NCI-H2227 treated with DMSO at 0.1 percent for 48 hours (cell line): Measurements from ENCODE around the gene SUPT20HL2.
A peak's percentile ranks its signal among the peaks of the same experiment; 100 is the strongest.
"Not testable (repeated sequence)": the region's sequence is repeated elsewhere in the genome, so short reads cannot be mapped to it uniquely, and the experiment has no call there.

Experiments
- DNase-seq: peaks from one replicate; lab custom pipeline; 2025; lab: John Stamatoyannopoulos, UW

SUPT20HL2 gene

GRCh38 chrX:24314019-24314635, at the start of gene SUPT20HL2:
SUPT20HL2 (minus strand) TSS chrX:24314069; CDS start chrX:24313315, 754 bp downstream.
- DNase-seq: no peak

DNA sequence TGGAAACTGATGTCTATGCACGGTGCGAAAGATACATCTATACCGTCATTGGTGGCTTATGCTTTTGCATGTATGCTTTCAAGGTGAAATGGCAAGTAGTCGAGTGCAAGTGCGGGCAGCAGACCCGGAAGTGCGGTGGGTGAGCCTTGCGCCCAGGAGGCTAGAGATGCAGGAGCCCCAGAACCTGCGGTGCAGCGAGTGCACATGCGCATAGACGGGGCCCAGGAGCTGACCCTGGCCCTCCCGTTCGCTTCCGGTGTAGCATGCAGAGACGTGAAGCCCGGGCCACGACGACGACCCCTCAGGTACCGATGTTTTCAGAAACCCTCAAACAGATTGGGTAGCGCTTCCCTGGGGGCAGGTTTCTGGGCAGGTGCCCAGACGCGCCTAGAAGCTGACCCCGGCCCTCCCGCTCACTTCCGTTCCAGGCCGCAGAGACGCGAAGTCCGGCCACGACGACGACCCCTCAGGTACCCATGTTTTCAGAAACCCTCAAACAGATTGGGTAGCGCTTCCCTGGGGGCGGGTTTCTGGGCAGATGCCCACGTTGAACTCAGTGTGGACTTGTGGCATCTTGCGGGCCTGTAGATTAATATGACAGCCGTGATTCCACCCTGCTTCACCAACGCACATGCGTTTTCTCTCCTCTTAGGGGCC, 48.3 kb upstream of the SUPT20HL2 start:
- not testable (repeated sequence) for DNase-seq

DNA sequence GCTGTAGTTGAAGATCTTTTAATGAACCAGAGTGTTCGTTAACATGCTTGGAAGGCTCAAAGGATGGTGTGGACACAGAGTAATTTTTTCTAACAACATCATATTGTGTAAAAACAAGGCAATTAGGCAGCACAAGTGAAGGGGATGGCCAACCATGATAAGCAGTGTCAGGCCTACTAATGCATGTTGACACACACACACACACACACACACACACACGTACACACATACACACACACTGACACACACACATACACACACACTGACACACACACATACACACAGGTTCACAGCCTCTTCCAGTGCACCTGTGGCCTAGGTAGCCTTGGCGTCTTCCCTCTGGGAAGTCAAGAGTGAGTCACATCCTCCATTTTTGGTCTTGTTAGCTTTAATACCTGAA, 46.4 kb upstream of the SUPT20HL2 start, which contains the start of gene SUPT20HL1:
Gene SUPT20HL1, plus strand, starts transcription at position 368 of the 400 bp plus-strand sequence. CDS start 2,122 bp downstream, outside the sequence.
- no peak for DNase-seq

- no peak for DNase-seq
Measured at GRCh38 chrX:24357106-24357505, 43.2 kb upstream of the SUPT20HL2 start.

DNA sequence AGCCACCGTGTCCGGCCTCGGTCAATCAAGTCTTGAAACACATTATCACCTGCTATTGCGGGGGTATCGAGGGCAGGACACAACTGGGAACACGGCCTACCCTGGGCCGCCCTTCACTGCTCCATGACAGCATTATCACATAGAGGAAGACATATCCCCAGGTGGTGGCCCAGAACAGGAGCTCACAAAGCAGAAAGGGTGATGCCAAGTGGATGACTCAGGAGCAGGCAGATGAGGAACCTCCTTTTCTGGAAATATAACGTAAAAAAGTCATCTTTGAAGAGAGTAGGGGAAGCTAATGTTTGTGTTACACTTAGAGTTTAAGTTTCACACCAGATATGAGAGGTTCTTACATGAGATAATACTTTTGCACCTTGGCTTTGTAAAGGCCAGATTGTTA, 41.2 kb upstream of the SUPT20HL2 start:
- DNase-seq: no peak

DNA sequence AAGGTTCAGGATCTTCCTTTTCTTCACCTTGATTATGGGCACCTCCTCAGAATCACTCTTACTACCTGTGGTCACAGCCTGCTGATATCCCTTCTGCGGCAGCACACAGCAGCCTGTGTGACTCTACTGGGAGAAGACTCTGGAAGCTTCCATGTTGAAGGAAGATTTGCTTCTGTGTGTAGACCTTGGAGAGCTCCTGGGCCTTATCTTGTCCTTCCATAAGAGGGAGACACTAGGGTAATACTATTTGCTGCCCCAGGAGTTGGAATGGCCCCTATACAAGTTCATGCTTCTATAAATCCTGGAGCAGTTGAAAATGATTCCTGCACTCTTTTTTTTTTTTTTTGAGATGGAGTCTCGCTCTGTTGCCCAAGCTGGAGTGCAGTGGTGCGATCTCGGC, 36.3 kb upstream of the SUPT20HL2 start:
- DNase-seq: no peak

DNA sequence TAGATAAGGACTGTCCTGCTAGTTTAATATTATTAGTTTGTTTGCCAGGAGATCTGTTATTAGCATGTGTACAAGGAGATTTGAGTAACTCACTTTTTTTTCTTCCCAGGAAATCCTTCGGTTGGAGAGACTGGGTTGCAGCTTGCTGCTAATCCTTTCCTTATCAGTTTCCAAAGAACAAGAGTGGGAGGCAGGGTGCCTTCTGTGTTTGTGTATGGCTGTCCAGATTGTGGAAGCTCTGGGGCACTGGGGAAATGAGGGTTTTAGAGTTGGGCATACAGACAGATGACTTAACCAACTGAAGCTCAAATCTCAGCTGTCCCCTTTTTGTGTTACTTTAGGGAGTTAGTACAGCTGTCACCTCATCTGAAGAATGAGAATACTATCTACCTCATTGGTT, 34.0 kb upstream of the SUPT20HL2 start:
- no peak for DNase-seq

DNA sequence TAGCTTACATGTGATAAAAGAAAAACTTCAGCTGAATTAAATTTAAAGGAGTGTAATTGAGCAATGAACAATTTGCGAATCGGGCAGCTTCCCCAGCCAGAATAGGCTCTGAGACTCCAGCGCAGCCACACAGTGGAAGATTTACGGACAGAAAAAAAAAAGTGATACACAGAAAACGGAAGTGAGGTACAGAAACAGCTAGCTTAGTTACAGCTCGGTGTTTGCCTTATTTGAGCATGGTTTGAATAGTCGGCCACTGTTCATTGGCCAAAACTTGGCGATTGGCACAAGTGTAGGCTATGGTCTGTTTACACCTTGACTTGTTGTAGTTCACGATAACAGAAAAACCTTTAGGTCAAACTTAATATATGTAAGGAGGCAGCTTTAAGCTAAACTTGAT, 29.9 kb upstream of the SUPT20HL2 start:
- no peak for DNase-seq

GRCh38 chrX:24341795-24342194, 27.9 kb upstream of the SUPT20HL2 start:
- DNase-seq: no peak

- no peak for DNase-seq
Measured at GRCh38 chrX:24340501-24340900, 26.6 kb upstream of the SUPT20HL2 start.

DNA sequence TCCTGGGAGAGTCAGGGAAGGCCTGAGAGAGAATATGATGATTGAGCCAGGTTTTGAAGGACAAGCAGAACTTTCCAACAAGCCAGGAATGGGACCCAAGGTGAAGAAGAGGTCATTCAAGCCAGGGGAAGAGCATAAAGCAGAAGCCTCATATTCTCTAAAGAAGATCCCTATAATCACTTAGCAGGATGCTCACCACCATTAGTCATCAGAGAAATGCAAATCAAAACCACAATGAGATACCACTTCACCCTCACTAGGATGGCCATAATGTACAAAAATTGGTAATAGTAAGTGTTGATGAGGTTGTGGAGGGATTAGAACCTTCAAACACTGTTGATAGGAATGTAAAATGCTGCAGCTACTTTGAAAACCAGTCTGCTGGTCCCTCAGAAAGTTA, 26.0 kb upstream of the SUPT20HL2 start:
- no peak for DNase-seq

- no peak for DNase-seq
Measured at GRCh38 chrX:24335871-24336270, 22.0 kb upstream of the SUPT20HL2 start.

- no peak for DNase-seq
Measured at GRCh38 chrX:24334461-24334860, 20.6 kb upstream of the SUPT20HL2 start.

DNA sequence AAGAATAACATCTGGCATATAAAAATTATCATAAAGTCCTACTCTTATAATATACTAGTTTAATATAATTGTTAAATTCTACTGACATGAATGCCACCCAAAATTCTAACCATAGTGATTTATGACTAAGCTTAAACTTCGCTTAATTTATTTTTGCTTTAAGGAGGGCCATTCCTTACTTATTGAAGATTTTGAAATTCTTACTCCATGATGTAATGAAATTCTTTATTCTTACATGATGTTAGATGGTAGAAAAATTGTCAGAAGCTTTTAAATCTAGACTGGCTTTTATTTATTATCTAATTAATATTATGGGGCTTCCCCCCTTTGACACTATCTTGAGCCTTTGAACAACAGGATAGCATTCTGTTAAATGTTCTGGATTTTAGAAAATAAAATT, 19.5 kb upstream of the SUPT20HL2 start:
- DNase-seq: no peak

GRCh38 chrX:24332878-24333277, 19.0 kb upstream of the SUPT20HL2 start:
- DNase-seq: no peak

- no peak for DNase-seq
Measured at GRCh38 chrX:24325231-24325630, 11.4 kb upstream of the SUPT20HL2 start.

GRCh38 chrX:24321741-24322395, 8.0 kb upstream of the SUPT20HL2 start:
- no peak for DNase-seq

- no peak for DNase-seq
Measured at GRCh38 chrX:24317567-24317966, 3.7 kb upstream of the SUPT20HL2 start.

DNA sequence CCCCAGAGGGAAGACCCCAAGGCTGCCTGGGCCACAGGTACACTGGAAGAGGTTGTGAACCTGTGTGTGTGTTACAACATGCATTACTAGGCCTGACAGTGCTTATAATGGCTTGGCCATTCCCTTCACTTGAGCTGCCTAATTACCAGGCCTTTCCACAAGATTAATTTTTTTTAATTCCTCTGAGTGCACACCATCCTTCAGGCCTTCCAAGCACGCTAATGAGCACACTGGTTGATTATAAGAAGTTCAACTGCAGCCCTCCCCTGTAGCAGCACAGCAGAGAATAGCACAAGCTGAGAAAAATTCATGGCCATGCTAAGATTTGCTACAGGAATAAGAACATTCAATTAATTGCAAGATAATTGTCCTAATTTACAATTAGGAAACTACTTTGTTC, 2.2 kb upstream of the SUPT20HL2 start:
- no peak for DNase-seq

GRCh38 chrX:24312249-24312607, 1.6 kb downstream of the SUPT20HL2 start:
- DNase-seq: not testable (repeated sequence)

DNA sequence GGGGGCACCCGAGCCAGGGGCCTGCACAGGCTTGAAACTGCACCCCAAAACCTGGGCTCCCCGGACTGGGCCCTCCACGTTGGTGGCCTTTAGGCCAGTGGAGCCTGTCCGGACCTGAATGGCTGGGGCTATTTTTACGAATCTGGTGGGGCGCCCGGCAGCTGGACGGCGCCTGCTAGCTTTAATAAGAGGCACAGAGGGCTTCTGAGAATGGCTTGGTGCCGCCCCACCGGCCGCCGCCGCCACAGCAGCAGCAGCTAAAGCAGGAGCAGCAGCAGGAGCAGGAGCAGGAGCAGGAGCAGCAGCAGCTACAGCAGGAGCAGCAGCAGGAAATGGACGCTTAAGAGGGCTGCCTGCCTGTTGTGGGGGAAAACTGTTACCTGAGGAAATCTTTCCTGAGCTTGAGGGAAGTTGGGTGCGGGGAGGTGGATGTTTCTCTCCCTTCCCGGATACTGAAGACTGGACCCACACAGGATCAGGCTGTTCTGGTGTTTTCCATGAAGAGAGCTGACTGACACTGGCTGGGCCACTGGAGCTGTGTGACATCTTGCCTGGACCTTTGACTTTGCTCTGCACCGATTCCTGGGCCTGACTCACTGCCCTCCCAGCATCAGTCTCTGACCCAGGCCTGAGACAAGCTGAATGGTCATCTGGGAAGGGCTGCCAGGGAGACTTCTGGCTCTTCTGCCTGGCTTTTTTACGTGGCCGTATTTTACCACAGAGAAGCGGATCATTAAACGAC, 2.2 kb downstream of the SUPT20HL2 start:
- peak; percentile 60 for DNase-seq

DNA sequence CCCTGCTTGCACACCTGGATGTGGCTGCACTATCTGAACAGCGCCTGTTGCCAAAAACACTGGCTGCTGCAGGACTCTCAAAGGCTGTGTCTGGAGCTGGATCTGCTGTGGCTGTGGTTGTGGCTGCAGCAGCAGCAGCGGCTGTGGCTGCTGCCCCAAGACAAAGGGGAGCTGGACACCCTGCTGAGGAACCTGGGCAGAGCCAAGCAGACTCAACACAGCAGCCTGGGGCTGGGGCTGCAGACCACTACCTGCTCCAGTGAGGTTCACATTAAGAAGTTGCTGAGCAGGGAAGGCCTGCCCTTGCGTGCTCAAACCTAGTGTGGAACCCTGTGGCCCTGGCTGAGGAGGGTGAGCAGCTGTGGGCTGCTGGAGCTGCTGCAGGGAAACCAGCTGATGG, 3.0 kb downstream of the SUPT20HL2 start:
- DNase-seq: not testable (repeated sequence)
